OCI-LY1 (cell line): ENCODE results near the gene TMEM53.

Source experiments
- EZH2 ChIP-seq: fragments of 200-600 bp; sonication (generic), shearing (Covaris generic); IDR thresholded peaks from 2 replicates; pipeline ENCODE4 v1.8.0; 2017; ENCODE audit warnings: borderline replicate concordance, mixed run types, mild to moderate bottlenecking, antibody characterized with exemption, low read length, moderate library complexity, mixed read lengths
- TF ChIP-seq, protein P1 (sequence below): fragments of 200-600 bp; sonication (generic), shearing (Covaris generic); IDR thresholded peaks from 2 replicates; pipeline ENCODE4 v1.5.1; 2017; ENCODE audit warnings: mild to moderate bottlenecking, antibody characterized with exemption, low read length, moderate library complexity, mixed read lengths

GRCh38 chr1:44636688-44637598 is 37.3 kb downstream of the TMEM53 start:
- TF ChIP-seq, protein P1, sequence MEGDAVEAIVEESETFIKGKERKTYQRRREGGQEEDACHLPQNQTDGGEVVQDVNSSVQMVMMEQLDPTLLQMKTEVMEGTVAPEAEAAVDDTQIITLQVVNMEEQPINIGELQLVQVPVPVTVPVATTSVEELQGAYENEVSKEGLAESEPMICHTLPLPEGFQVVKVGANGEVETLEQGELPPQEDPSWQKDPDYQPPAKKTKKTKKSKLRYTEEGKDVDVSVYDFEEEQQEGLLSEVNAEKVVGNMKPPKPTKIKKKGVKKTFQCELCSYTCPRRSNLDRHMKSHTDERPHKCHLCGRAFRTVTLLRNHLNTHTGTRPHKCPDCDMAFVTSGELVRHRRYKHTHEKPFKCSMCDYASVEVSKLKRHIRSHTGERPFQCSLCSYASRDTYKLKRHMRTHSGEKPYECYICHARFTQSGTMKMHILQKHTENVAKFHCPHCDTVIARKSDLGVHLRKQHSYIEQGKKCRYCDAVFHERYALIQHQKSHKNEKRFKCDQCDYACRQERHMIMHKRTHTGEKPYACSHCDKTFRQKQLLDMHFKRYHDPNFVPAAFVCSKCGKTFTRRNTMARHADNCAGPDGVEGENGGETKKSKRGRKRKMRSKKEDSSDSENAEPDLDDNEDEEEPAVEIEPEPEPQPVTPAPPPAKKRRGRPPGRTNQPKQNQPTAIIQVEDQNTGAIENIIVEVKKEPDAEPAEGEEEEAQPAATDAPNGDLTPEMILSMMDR, result no peak
- no peak for TF ChIP-seq EZH2
